Stimulated activated CD8-positive, alpha-beta memory T cell treated with anti-CD3 and anti-CD28 coated beads, Interleukin-4, amount 100 ng/mL, for 48 hours (primary cell): Measurements from ENCODE around the gene ZC3H7B.

Source experiments
- DNase-seq: peaks from one replicate; pipeline ENCODE4 v3.0.0-alpha.2; 2020

ZC3H7B gene

DNA sequence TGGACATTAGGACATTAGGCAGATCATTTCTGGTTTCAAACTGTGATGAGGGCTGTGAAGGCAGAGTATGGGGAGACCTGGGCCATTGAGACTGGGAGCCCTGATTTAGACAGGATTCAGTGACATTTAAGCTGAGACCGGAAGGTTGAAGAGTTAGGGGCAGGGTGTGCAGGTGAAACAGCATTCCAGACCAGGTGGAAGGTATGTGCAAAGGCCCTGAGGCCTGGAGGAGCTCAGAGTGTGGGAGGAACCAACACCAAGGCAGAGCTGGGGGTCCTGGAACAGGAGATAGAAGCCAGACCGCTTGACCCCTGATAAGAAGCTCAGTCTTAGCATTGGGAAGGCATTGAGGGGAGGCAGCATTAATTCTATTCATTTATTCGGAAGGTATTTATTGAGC lies 32.5 kb downstream of the ZC3H7B start:
- no peak for DNase-seq

- DNase-seq: no peak
Observed at GRCh38 chr22:41334215-41334614, 32.9 kb downstream of the ZC3H7B start.

- DNase-seq: no peak
Observed at GRCh38 chr22:41334951-41335635, 33.8 kb downstream of the ZC3H7B start.

DNA sequence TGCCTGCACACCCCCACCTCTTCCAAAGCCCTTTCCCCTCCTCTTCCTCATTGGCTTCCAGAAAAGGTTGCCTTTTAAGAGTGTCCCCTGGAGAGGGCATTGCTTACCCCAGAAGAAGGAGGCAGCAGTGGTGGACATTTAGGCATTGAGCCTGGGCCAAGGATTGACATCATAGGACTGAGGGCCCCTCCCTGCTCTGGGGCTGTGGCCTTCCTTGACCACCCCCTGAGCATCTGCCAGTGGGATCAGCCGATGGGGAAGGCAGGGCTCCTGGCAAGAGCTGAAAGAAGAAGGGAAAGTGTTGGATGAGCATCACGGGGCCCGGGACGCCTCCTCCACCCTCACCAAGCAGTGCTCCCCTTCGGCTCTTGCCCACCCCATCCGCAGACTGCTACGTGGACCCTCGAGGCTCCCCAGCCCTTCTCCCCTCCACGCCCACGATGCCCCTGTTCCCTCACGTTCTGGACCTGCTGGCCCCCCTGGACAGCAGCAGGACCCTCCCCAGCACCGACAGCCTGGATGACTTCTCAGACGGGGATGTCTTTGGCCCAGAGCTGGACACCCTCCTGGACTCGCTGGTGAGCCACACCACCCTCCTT lies 37.4 kb downstream of the ZC3H7B start:
- no peak for DNase-seq

- no peak for DNase-seq
Observed at GRCh38 chr22:41339823-41340222, 38.5 kb downstream of the ZC3H7B start.

DNA sequence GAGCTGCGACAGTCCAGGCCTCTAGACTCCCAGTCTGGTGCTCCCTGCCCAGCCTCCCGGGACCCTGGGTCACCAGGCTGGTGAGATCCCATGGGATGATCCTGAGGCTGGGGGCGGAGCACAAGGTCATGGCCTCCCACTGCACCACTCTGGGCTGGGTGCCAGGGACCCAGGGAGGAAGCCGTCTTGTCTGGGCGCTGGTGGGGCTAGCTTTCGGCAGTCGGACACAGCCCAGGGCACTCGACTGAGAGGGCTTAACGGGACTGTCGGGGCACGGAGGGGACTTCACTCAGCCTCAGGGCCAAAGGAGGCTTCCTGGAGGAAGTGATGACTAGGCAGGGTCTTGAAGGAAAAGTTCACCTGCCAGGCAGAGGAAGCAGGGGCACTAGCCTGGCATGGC lies 39.0 kb downstream of the ZC3H7B start:
- no peak for DNase-seq

DNA sequence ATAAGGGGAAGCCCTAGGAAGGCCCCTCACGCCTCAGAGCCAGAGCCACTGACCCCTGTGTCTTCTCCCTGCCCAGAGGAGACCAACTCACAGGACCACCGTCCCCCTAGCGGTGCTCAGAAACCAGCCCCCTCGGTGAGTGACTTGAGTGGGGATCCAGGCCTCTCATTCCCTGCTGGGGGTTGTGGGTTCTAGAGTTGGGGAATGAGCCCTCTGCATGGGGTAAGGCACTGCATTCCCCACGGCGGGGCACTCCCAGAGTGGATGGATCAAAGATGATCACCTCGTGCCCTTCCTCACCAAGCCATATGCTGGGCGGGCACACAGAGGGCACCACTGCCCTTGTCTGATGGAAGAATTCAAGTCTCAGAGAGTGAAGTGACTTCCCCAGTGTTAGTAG lies 39.7 kb downstream of the ZC3H7B start:
- DNase-seq: no peak

GRCh38 chr22:41341990-41342389 lies 40.7 kb downstream of the ZC3H7B start:
- peak; percentile 37 for DNase-seq

- DNase-seq: no peak
Observed at GRCh38 chr22:41343300-41343699, 42.0 kb downstream of the ZC3H7B start.

- no peak for DNase-seq
Observed at GRCh38 chr22:41343717-41344116, 42.4 kb downstream of the ZC3H7B start.

- DNase-seq: no peak
Observed at GRCh38 chr22:41344189-41344788, 43.0 kb downstream of the ZC3H7B start.

DNA sequence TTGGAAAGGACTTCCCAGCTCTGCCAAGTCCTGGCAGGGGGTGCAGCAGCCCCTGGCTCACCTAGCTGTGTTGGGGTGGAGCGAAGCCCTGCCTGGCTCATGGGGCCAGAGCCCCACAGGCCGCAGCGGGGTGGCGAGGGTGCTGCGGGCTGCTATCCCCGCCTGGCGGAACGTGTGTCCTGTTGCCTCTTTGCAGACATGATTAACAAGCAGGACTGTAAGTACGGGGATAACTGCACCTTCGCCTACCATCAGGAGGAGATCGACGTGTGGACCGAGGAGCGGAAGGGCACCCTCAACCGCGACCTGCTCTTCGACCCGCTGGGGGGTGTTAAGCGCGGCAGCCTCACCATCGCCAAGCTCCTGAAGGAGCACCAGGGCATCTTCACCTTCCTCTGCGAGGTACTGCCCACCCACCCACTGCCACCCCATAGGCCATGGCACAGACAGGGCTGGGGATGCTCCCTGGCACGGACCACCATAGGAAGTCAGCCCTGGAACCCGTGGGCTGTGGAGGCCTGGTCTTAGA lies 44.5 kb downstream of the ZC3H7B start:
- DNase-seq: no peak

DNA sequence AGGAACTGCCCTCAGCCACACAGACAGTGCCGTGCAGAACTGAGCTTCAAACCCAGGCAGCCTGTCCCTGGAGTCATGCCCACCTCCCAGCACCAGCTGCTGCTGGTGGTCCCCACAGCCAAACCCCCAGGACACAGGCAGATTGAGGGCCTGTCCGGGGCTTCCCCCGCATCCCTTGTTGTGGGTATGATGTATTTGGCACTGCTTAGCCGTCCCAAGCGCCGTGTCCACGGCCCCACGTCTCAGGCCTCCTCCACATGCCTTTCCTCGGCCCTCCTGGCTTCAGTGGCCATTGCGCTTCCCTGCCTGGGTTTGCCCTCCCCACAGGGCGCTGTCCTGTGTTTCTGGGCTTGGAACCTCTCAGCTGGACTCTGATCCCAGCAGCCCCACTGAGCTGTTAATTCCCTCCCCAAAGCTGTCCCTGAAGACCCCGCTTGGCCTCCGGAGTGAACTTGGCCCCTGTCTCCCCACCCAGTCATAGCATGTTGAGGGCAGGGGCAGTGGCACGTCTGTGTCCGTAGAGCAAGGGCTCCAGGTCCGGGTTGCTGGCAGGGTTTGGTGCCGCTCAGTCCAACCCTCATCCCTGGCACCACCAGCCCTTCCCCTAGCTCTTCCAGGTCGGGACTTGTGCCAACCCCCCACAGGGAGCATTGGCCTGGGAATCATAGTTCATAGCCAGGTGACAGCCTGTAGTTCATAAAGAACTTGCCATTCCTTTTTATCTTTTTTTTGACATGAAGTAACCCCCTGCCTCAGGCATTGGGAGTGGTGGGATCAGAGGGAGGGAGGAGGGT lies 45.9 kb downstream of the ZC3H7B start:
- DNase-seq: no peak

- DNase-seq: no peak
Observed at GRCh38 chr22:41348964-41349484, 47.7 kb downstream of the ZC3H7B start.

- no peak for DNase-seq
Observed at GRCh38 chr22:41350087-41350486, 48.8 kb downstream of the ZC3H7B start.

DNA sequence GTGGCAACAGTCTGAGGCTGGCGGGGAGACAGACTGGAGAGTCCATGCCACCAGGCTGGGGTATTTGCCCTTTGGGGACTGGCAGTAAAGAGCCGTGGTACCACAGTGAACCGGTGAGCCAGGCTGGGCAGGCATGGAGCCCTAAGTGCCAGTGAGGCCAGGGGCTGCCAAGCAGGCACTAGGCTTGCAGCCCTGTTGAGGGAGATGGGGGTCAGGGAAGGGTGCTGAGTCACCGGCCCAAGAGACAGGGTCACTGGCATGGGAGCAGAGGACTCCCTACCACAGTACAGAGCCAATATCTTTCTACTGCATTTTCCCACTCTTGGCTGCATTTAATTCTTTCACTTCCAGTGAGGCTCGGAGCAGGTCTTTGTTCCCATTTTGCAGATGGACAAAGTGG lies 49.7 kb downstream of the ZC3H7B start:
- DNase-seq: no peak

DNA sequence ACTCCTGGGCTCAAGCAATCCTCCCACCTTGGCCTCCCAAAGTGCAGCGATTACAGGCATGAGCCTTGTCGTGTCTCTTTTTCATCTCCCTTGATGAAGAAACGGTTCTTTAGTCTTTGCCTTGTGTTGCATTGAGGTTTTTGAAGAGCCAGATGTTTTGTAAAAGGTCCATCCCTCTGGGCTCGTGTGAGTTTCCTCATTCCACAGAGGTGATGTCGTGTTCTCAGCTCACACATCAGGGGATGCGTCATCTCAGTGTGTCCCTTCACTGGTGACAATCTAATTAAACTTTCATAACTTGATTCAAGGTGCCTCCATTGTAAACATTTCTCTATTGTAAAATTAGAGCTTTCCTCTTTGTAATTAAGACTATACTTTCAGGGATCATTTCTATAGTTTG lies 50.7 kb downstream of the ZC3H7B start:
- no peak for DNase-seq

DNA sequence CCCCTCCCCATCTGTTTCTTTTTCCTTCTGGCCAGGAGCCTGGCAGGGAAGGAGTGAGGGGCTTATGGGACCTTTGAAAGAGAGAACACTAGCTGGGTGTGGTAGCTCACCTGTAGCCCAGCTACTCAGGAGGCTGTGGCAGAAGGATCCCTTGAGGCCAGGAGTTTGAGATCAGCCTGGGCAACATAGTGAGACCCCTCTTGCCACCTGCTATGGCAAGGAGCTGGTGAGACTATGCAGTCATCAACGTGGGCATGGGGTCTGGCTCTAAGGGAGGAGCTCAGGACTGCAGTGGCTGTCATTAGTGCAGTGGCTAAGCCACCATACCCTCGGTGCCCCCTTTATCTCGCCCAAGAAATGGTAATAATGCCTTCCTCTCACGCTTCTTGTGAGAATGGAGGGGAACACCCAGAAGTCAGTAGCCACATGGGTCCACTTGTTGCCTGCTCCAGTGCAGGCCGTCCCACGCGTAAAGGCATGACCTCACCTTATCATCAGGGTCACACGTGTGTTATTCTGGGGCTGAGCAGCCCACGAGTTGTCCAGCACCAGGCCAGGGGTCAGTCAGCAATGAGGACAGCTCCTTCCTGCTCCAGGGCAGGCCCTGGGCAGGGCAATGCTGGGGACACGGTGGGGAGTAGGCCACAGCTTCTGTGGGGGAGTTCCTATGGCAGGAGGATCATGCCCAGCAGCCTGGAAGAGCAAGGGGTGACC lies 52.7 kb downstream of the ZC3H7B start:
- no peak for DNase-seq

GRCh38 chr22:41354979-41355378 lies 53.7 kb downstream of the ZC3H7B start:
- DNase-seq: no peak

DNA sequence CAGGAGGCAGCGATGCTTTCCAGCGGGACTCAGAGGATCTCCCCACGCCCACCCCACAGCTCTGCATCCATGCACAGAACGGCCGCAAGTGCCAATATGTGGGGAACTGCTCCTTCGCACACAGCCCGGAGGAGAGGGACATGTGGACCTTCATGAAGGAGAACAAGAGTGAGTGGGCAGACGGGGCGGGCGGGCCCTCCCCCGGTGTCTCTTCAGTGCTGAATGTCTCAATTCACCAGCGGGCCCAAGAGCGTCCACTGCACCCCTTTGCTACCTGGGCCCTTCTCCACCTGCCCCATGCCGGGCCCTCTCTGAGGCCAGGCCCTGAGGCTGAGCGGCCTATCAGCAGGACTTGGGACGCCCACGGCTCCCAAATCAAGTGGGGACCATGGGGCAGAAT lies 54.6 kb downstream of the ZC3H7B start:
- no peak for DNase-seq

GRCh38 chr22:41356430-41357028 lies 55.2 kb downstream of the ZC3H7B start:
- DNase-seq: no peak

DNA sequence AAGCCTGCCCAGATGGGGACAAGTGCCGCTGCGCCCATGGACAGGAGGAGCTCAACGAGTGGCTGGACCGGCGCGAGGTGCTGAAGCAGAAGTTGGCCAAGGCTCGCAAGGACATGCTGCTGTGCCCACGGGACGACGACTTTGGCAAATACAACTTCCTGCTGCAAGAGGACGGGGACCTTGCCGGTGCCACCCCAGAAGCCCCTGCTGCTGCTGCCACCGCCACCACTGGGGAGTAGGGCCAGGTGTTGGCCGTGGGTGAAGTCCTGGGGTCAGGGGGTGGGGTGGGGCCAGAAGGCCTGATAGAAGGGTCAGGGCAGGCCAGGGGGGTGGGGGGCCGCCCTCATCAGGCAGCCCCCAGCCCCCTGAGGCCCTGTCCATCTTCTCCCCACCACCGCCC lies 55.9 kb downstream of the ZC3H7B start:
- DNase-seq: no peak
